ENCODE results near the gene PFKM.

Gene PFKM

GRCh38 chr12:48119078-48119833 is at the start of gene PFKM:
Gene PFKM, plus strand, starts transcription at chr12:48119364. Its CDS starts 3,411 bp downstream, at chr12:48122775.
- peak; percentile 96 for DNase-seq (ENCODE audit: low spot score)

DNA sequence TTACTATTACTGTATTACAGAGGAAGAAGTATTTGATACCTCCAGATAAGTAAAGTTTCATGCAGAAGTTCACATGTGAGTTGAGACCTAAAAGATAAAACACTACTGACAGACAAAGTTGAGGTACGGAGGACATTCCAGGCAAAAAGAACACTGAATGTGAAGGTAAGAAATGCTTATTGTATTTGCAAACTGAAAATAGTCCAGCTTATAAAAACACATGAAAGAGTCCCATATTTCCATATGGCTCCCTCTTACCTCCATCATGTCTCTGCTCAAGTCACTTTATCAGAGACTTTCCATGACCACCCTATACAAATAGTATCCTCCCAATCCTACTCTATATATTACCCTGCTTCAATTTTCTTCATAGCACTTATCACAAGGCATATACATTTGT is 49.1 kb upstream of the PFKM start:
- no peak for DNase-seq (ENCODE audit: low spot score)

- DNase-seq (ENCODE audit: low spot score): no peak
Observed at GRCh38 chr12:48070731-48071130, 48.4 kb upstream of the PFKM start.

DNA sequence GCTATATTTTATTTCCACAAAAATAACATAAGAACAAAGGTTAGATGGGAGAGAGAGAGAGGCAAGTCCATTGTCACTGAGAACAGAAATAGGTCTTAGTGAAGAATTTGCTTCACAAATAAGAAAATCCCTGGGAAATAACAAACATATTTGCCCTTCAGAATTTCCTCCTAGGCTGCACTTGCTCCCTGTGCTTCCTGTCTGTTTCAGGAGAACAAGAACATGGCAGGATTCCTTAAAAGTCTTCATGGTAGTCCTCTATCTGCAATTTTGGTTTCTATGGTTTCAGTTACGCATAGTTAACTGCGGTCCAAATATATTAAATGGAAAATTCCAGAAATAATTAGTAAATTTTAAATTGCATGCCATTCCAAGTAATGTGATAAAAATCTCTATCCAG is 47.4 kb upstream of the PFKM start:
- no peak for DNase-seq (ENCODE audit: low spot score)

- DNase-seq (ENCODE audit: low spot score): no peak
Observed at GRCh38 chr12:48072266-48072665, 46.9 kb upstream of the PFKM start.

DNA sequence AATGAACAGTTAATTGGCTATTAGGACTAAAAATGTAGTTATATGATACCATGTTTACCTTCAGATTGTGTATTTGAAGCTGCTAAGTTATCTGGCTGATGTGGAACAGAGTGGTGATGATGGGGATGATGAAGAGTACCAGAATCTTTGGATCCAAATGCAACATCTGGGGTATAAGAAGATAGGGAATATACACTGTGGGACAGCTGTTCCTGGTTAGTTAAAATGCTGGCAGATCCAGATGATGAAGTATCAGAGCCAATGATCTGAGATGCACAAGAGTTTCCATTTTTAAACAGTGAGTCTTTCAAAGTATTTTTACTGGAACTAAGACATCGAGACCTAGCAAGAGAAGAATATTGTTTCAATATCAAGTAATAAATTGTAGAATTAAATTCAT is 44.9 kb upstream of the PFKM start:
- no peak for DNase-seq (ENCODE audit: low spot score)

DNA sequence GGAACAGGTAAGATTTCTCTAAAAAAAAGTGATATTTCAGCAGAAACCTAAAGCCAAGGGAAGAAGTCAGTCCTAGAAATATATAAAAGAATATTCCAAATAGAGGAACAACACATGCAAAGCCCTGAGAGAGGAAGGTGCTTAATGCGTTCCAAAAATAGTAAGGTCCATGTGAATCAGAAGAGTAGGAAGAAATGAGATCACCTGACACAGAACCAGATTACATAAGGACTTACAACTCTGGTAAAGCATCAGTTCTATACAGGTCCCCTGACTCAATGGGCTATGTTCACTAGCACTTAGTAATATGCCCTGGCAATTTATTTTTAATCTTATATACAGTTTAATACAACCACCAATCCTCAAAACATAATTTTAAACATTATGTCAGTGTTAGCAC is 43.3 kb upstream of the PFKM start:
- DNase-seq (ENCODE audit: low spot score): no peak

DNA sequence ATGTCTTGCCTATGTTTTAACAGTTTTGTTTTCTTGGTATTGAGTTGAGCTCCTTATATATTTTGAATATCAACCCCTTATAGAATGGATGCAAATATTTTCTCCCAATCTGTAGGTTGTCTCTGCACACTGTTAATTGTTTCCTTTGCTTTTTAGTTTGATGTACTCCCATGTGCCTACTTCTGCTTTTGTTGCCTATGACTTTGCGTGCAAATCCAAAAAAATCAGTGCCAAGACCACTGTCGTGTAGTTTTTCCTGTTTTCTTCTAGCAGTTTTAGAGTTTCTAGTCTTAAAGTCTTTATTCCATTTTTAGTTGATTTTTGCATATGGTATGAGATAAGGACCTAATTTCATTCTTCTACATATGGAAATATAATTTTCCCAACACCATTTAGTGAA is 42.1 kb upstream of the PFKM start:
- DNase-seq (ENCODE audit: low spot score): no peak

GRCh38 chr12:48078901-48079300 is 40.3 kb upstream of the PFKM start:
- no peak for DNase-seq (ENCODE audit: low spot score)

GRCh38 chr12:48080285-48080684 is 38.9 kb upstream of the PFKM start:
- DNase-seq (ENCODE audit: low spot score): no peak

- no peak for DNase-seq (ENCODE audit: low spot score)
Observed at GRCh38 chr12:48080821-48081220, 38.3 kb upstream of the PFKM start.

DNA sequence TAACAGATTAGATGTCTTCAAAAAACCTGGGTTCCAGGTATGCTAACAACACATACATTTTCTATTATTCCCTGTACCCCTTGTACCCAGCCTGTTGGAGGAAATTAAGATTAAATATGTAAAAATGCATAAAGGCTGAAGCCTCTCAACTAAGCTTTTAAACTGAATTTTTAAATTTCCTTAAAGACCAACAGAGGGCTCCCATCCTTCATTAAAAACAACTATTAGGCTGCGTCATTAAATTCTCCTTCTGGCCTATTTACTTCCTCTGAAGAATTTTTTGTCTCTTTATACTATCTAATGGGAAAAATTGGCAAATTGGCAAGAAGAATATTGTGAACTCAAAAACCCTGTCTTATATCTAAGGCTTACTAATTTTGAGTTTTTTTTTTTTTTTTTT is 35.1 kb upstream of the PFKM start:
- no peak for DNase-seq (ENCODE audit: low spot score)

GRCh38 chr12:48084841-48085460 is 34.2 kb upstream of the PFKM start:
- DNase-seq (ENCODE audit: low spot score): no peak

DNA sequence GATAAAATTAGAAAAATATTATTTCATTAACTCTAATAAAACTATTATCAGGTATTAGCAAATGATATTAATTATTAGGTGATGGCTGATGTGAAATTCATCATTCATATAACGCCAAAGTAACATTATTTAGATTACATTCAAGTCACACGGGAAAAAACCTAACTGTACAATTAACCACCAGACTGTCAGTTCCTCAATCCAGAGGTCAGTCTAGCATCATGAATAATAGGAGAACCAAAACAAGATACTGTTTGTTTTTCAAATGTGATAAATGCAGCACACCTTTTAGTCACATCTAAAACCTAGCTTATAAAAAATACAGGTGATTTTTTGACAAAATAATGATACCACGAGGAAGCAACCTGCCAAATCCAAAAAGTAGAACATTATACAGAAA is 32.8 kb upstream of the PFKM start:
- no peak for DNase-seq (ENCODE audit: low spot score)

- no peak for DNase-seq (ENCODE audit: low spot score)
Observed at GRCh38 chr12:48092611-48093010, 26.6 kb upstream of the PFKM start.

DNA sequence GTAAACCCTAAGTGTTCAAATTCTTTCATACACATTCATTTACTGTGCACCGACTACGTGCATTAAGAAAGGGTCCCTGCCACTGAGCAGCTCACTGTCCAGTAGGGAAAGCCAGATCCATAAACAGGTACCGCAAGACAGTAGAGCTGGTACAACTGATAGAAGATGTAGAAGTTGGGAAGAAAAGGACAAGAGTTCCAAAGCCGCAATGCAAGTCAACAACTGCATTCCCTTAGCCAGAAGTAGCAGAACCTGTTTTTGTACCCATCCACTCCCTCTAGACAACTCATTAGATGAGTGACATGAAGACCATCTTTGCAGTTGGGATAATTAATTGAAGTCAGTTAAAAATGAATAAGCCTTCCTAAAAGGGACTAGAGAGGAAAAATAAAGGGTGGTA is 14.6 kb upstream of the PFKM start:
- DNase-seq (ENCODE audit: low spot score): peak; percentile 13

DNA sequence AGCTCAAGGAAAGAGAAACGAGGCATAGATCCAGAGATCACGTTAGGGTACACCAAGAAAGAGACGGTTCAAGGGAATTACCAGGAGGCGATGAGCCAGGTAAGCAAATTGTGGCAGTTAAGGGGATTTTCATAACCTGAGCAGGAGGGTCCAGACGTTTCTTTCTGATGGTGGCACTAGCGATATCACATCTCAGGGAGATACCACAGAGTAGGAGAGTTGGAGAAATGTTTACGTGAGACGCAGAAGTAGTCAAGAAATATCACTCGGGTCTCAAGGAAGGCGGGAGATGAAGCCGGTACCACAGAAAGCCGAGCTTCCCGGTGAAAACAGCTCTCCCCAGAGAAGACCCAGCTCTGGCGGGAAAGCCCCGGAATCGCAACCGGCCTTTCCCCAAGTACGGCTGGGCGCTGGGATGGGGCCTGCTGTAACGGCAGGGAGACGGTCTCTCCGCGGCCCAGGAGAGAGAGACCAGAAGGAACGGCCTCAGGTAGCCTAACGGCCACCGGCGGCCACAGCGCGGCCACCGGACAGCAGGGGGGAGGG is 13.8 kb upstream of the PFKM start:
- DNase-seq (ENCODE audit: low spot score): no peak

DNA sequence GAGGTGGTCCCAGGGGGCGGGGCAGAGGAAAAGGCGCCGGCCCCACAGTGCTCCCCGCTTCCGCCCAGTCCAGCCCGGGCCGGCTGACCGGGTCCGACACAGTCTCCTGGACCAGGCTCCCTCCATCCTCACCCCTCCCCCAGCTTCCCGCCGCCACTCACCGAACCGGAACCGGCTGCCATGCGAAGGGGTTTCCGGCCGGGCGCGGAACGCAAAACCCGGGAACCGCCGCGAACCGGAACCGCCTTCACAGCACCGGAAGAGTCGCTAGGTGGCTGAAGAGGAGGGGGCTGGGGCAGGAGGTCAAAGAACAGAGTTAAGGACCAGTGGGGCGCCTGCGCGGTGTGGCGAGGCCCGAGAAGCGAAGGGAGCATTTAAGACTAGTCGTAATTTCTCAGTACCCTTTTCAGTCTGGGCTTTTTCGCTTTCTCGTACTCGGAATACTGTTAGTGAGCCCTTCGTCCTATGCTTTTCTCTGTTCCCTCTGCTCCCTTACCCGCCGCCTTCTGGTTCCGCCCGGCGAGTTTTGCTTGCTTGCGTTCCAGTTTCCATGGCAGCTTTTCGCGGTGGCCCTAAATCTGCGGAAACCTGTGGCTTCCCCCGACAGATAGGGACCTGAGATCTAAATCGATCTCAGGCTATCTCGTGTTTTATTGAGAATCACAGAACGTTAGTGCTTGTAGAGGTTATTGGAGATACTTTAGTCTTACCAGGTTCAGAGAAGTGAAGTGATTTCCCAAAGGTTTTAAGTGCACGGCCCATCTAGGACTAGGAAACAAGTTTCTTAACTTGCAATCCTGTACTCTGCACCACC is 13.1 kb upstream of the PFKM start, which contains the start of gene SENP1:
TSS of gene SENP1 (minus strand) at position 213 of the 814 bp plus-strand sequence. CDS start 4,607 bp downstream, outside the sequence.
- peak; percentile 88 for DNase-seq (ENCODE audit: low spot score)

DNA sequence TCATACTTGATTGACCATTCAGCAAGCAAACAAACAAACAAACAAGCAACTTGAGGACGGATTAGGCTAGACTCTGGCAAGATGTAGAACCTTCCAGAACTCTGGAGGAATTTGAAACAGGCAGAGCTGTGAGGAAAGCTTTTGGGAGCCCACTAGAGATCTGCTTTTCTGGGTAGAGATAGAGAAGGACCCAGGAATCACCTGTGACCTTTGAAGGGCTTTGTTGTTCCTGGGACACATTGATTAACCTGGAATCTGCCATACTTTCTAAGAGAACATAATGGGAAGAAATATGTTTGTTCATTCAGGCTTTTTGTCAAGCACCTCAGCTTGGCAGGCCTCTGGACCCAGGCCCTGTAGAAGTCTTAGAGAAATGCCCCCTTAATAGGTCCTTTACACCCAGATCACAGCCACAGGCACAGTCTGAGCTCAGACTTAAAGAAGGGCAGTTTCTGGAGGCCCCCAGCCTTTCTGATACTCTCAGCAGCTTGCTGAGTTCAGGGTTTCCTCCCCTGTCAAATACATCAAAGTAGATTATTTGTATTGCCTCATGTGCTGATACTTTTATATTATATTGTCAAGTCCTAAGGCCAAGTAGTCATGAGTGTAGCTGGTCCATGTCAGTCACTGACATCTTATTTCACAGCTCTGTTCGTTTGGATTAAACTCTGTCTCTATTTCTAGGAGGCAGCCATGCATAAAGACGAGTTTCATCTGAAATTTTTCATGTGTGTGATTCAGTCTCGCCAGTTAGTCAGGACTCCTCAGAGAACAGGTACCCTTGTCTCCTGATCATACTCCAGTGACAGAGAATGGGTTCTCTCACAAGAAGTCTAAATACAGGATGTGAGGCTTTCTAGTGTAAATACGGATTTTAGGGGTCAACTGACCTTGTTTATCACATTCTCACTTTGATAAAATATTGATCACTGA is 12.2 kb upstream of the PFKM start:
- DNase-seq (ENCODE audit: low spot score): no peak

- DNase-seq (ENCODE audit: low spot score): no peak
Observed at GRCh38 chr12:48109424-48109823, 9.7 kb upstream of the PFKM start.

GRCh38 chr12:48110691-48111311 is 8.4 kb upstream of the PFKM start:
- DNase-seq (ENCODE audit: low spot score): no peak
